ENCODE data around the gene PTGES3. TPM values are rescaled to one million over a fixed set of nuclear protein-coding genes. Genes with fewer than 3 reads are reported as not detected.

The PTGES3 gene
- total and polyA plus RNA-seq, 8 donors: 43.3 to 145 (median 97.2) TPM

GRCh38 chr12:56716933-56717880 lies 29.1 kb upstream of the PTGES3 start:
- H3K4me3 ChIP-seq: no peak overlapping the region
- peaks cover 35 to 95% (median 84%) of the 10 kb centered on the region in 4 donors for H3K36me3 ChIP-seq
- H3K4me1 ChIP-seq: peaks cover 50 to 71% (median 65%) of the 10 kb centered on the region in 4 donors
- WGBS, 5 donors: 68 to 94% (median 78%) methylated on average over 3 to 4 of the region's 4 CpGs
- no peak for DNase-seq
- no peaks in the 10 kb centered on the region for H3K9me3 ChIP-seq
- intact Hi-C loops (cut with DNase I; ENCODE audit: low total_unique reads): no loop called here
- H3K27me3 ChIP-seq: no peaks in the 10 kb centered on the region
- no peak for TF ChIP-seq EP300 (IDR thresholded peaks at IDR 0.05)
- no peak for TF ChIP-seq POLR2A (IDR thresholded peaks at IDR 0.05)
- no peak for TF ChIP-seq POLR2AphosphoS5 (IDR thresholded peaks at IDR 0.05)
- TF ChIP-seq CTCF (IDR thresholded peaks at IDR 0.05): no peak
- peak overlapping the region in 1 of 5 donors; percentile 34 for H3K27ac ChIP-seq

GRCh38 chr12:56716458-56716857 lies 28.4 kb upstream of the PTGES3 start:
- DNase-seq: no peak
- Histone ChIP-seq H3K36me3 (peaks cover 42 to 99% (median 89%) of the 10 kb centered on the region in 4 donors), H3K4me1 (peaks cover 42 to 64% (median 58%) of the 10 kb centered on the region in 4 donors), H3K27ac (peak overlapping the region in 1 of 5 donors; percentile 34), H3K4me3 (no peak overlapping the region), H3K9me3 (no peaks in the 10 kb centered on the region), H3K27me3 (no peaks in the 10 kb centered on the region)
- intact Hi-C loops (cut with DNase I; ENCODE audit: low total_unique reads): no loop called here
- no peak for TF ChIP-seq POLR2A (IDR thresholded peaks at IDR 0.05)
- TF ChIP-seq EP300 (IDR thresholded peaks at IDR 0.05): no peak
- TF ChIP-seq CTCF (IDR thresholded peaks at IDR 0.05): no peak
- TF ChIP-seq POLR2AphosphoS5 (IDR thresholded peaks at IDR 0.05): no peak
- 64 to 82% (median 68%) methylated on average over 1 of the region's 1 CpG for WGBS, 5 donors

GRCh38 chr12:56715798-56716197 lies 27.7 kb upstream of the PTGES3 start:
- Histone ChIP-seq H3K27me3 (no peaks in the 10 kb centered on the region), H3K36me3 (peaks cover 42 to 98% (median 92%) of the 10 kb centered on the region in 4 donors), H3K4me3 (no peak overlapping the region), H3K27ac (no peak overlapping the region), H3K4me1 (peaks cover 36 to 57% (median 51%) of the 10 kb centered on the region in 4 donors), H3K9me3 (no peaks in the 10 kb centered on the region)
- TF ChIP-seq POLR2A (IDR thresholded peaks at IDR 0.05): no peak
- TF ChIP-seq POLR2AphosphoS5 (IDR thresholded peaks at IDR 0.05): no peak
- TF ChIP-seq EP300 (IDR thresholded peaks at IDR 0.05): no peak
- no peak for TF ChIP-seq CTCF (IDR thresholded peaks at IDR 0.05)
- intact Hi-C loops (cut with DNase I; ENCODE audit: low total_unique reads): no loop called here
- no peak for DNase-seq
- 67 to 76% (median 72%) methylated on average over 8 of the region's 8 CpGs for WGBS, 5 donors

GRCh38 chr12:56714431-56714929 lies 26.4 kb upstream of the PTGES3 start:
- no peak for DNase-seq
- Histone ChIP-seq H3K4me3 (no peak overlapping the region), H3K9me3 (no peaks in the 10 kb centered on the region), H3K27me3 (no peaks in the 10 kb centered on the region), H3K27ac (no peak overlapping the region), H3K4me1 (peaks cover 23 to 44% (median 38%) of the 10 kb centered on the region in 4 donors), H3K36me3 (peaks cover 36 to 85% (median 80%) of the 10 kb centered on the region in 4 donors)
- TF ChIP-seq POLR2A (IDR thresholded peaks at IDR 0.05) (no peak), POLR2AphosphoS5 (IDR thresholded peaks at IDR 0.05) (no peak), EP300 (IDR thresholded peaks at IDR 0.05) (no peak), CTCF (IDR thresholded peaks at IDR 0.05) (no peak)
- WGBS, 5 donors: 81 to 93% (median 85%) methylated on average over 2 of the region's 2 CpGs
- intact Hi-C loops (cut with DNase I; ENCODE audit: low total_unique reads): no loop called here

All from stomach (tissue), 9 donors.